Measurements from ENCODE around the gene RIPPLY3.
"Not testable (repeated sequence)": the region's sequence is repeated elsewhere in the genome, so short reads cannot be mapped to it uniquely, and the experiment has no call there.

Gene RIPPLY3

GRCh38 chr21:37017951-37018679 lies 11.6 kb downstream of the RIPPLY3 start:
- DNase-seq (ENCODE audit: low spot score) = no peak

- DNase-seq (ENCODE audit: low spot score) = no peak
Measured at GRCh38 chr21:37026499-37026898, 20.0 kb downstream of the RIPPLY3 start.

- DNase-seq (ENCODE audit: low spot score) = no peak
Measured at GRCh38 chr21:37028570-37028969, 22.1 kb downstream of the RIPPLY3 start.

DNA sequence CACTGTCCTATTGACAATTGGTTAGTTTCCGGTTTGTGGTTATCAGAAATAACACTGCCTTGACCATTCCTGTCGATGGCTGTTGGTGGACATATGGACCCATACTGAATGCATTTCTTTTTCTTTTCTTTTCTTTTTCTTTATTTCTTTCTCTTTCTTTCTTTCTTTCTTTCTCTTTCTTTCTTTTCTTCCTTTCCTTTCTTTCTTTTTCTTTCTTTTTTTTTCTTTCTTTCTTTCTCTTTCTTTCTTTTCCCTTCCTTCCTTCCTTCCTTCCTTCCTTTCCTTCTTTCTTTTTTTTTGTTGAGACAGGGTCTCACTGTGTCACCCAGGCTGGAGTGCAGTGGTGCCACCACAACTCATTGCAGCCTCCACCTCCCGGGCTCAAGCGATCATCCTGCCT lies 24.4 kb downstream of the RIPPLY3 start:
- DNase-seq (ENCODE audit: low spot score) = no peak

- DNase-seq (ENCODE audit: low spot score) = no peak
Measured at GRCh38 chr21:37032293-37032692, 25.8 kb downstream of the RIPPLY3 start.

- DNase-seq (ENCODE audit: low spot score) = peak; percentile 64
Measured at GRCh38 chr21:37032877-37033471, 26.5 kb downstream of the RIPPLY3 start.

DNA sequence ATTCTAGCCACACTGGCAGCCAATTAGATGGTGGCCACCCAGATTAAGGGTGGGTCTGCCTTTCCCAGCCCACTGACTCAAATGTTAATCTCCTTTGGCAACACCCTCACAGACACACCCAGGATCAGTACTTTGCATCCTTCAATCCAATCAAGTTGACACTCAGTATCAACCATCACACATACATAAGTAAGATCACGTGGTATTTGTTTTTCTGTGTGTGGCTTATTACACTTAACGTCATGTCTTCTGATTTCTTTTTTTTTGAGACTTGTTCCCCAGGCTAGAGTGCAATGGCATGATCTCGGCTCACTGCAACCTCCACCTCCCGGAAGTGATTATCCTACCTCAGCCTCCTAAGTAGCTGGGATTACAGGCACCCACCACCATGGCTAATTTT lies 27.9 kb downstream of the RIPPLY3 start:
- not testable (repeated sequence) for DNase-seq (ENCODE audit: low spot score)

GRCh38 chr21:37036177-37036576 lies 29.7 kb downstream of the RIPPLY3 start:
- DNase-seq (ENCODE audit: low spot score) = no peak

GRCh38 chr21:37039411-37040075 lies 33.0 kb downstream of the RIPPLY3 start:
- DNase-seq (ENCODE audit: low spot score) = no peak

- no peak for DNase-seq (ENCODE audit: low spot score)
Measured at GRCh38 chr21:37040212-37040611, 33.7 kb downstream of the RIPPLY3 start.

DNA sequence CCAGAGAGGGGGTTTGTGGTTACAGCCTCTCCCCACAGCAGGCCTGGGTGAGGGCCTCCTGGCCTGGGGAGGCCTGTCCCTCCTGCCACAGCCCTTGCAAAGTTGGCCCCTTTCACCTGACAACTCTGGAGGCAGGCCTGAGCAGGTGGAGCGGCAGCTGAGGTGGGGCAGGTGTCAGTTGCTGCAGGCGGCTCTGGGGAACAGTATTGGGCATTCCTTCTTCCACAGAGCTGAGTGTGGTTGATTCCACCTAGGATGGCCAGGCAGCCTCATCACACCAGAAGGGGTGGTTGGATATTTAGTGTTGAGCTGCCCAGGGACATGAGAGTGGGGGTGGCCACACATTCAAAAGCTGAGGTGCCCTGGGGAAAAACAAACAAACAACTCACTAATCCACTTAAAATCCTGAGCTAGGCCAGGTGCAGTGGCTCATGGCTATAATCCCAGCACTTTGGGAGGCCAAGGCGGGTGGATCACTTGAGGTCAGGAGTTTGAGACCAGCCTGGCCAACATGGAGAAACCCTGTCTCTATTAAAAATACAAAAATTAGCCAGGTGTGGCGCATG lies 35.3 kb downstream of the RIPPLY3 start:
- DNase-seq (ENCODE audit: low spot score) = no peak

DNA sequence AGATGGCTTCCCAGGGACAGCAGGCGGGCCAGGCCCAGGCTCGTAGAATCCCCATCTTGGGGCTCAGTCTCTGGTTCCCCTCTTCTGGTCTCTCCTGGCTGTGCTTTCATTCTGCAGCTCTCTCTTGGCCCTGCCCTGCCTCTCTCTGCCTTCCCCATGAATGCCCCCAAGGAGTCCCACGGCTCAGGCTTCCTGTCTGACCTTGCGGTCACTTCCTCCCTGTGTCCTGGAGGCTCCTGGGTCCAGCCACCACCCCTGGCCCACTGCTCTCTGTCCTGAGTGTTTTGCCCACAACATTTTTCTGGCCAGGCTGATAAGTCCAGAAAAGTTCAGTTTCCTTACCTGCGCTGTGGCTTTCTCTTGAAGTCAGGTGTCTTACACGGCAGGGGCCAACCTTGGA lies 37.3 kb downstream of the RIPPLY3 start:
- no peak for DNase-seq (ENCODE audit: low spot score)

- no peak for DNase-seq (ENCODE audit: low spot score)
Measured at GRCh38 chr21:37044643-37045042, 38.1 kb downstream of the RIPPLY3 start.

GRCh38 chr21:37045149-37045548 lies 38.6 kb downstream of the RIPPLY3 start:
- DNase-seq (ENCODE audit: low spot score) = no peak

GRCh38 chr21:37045556-37045955 lies 39.1 kb downstream of the RIPPLY3 start:
- DNase-seq (ENCODE audit: low spot score) = no peak

GRCh38 chr21:37047079-37047478 lies 40.6 kb downstream of the RIPPLY3 start:
- DNase-seq (ENCODE audit: low spot score) = no peak

- not testable (repeated sequence) for DNase-seq (ENCODE audit: low spot score)
Measured at GRCh38 chr21:37049741-37050140, 43.2 kb downstream of the RIPPLY3 start.

DNA sequence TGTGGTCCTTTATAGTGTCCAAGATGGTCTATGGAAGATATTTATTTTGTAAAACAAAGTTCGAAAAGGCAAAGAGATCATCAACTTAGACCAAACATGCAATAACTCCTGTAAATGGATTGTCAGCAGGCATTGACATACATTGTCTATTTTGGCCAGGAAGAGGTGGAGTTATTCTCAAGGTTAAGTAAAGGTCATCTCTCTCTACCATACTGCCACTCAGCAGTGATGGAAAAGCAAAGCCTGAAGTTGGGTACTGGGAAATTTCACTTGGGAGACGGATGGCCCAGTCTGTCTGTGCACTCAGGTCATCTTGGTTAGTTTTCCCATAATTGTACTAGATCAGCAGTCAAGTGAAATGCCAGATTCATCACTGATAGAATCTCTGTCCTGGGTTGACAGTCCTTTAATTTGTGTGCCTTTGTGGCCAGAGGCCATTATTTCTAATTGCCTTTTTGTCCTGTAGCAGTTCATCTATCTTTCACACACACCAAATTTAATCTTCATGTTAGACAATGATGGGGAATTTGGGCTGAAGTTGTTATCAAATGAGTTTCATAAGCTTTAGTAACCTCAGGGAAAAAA lies 48.9 kb downstream of the RIPPLY3 start:
- no peak for DNase-seq (ENCODE audit: low spot score)

GRCh38 chr21:37057614-37058013 lies 51.1 kb downstream of the RIPPLY3 start:
- DNase-seq (ENCODE audit: low spot score) = no peak

DNA sequence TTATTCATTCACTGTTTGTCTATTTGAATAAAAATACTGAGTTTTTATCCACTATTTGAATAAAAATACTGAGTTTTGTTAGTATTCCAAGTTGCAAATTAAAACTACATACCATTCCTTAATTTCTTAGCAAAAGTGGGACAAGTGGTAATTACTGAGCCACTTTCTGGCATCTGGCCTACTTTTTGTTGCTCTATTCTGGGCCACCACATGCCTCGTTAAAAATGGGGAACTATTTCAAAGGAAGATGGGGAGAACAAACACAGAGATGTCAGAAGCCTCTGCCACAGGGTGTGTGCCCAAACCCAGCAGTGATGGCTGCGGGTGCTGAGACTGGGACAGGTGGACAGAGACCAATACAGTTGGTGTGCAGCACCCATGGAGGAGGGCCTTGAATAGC lies 51.8 kb downstream of the RIPPLY3 start:
- no peak for DNase-seq (ENCODE audit: low spot score)

GRCh38 chr21:37059181-37059580 lies 52.7 kb downstream of the RIPPLY3 start:
- DNase-seq (ENCODE audit: low spot score) = no peak

DNA sequence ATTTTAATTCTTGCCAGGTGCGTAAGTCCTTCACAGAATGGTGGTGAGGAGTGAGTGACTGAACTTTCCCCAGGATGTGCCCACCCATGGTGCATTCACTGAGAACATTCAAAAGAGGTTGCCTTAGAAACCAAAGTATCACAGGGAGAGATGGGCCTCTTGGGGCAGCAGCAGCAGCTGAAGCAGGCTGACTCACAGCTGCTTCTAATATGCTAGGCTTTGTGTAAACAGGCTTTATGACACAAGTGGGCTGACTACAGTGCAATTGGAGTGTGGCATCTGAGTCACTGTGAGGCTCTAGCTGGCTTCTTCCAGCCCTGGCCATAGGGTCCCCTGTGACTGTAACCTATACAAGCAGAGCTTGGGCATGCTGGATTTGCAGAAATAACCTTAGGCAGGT lies 53.8 kb downstream of the RIPPLY3 start:
- peak; percentile 91 for DNase-seq (ENCODE audit: low spot score)

Measured in AG20443 (cell line).